WTC11 (cell line): Measurements from ENCODE around the gene RNF31. TPM values are rescaled to one million over a fixed set of nuclear protein-coding genes. Genes with fewer than 3 reads are reported as not detected.

ENCODE experiments used
- ATAC-seq: fragments of 200-7000 bp; cut with Tn5 transposase; 2 replicates; pipeline ENCODE4 v1.10.0; 2021; ENCODE audit warnings: mild to moderate bottlenecking, moderate library complexity
- CTCF ChIA-PET: fragments of 300-600 bp; sonication (Branson Sonifier 250); formaldehyde crosslinking; loops from one replicate; lab custom pipeline; 2021; ENCODE audit warnings: antibody characterized with exemption; lab: Charles Lee
- POLR2A ChIA-PET: fragments of 350-600 bp; sonication (Branson Sonifier 250); formaldehyde crosslinking; loops from one replicate; lab custom pipeline; 2021; ENCODE audit warnings: antibody characterized with exemption; lab: Charles Lee
- DNase-seq: peaks from one replicate; pipeline ENCODE4 v3.0.0; 2021; ENCODE audit warnings: low spot score
- H3K27ac Mint-ChIP-seq: 2 replicates; pipeline ENCODE4 v1.8.0; 2021; ENCODE audit warnings: mixed read lengths
- H3K27me3 Mint-ChIP-seq: 2 replicates; pipeline ENCODE4 v1.8.0; 2021; ENCODE audit warnings: low read depth, mild to moderate bottlenecking, moderate library complexity, mixed read lengths
- H3K36me3 Mint-ChIP-seq: 2 replicates; pipeline ENCODE4 v1.8.0; 2021; ENCODE audit warnings: mixed read lengths
- H3K4me1 Mint-ChIP-seq: 2 replicates; pipeline ENCODE4 v1.8.0; 2022; ENCODE audit warnings: mixed read lengths
- H3K4me3 Mint-ChIP-seq: 2 replicates; pipeline ENCODE4 v1.8.0; 2021; ENCODE audit warnings: mild to moderate bottlenecking, moderate library complexity, mixed read lengths
- H3K9me3 Mint-ChIP-seq: 2 replicates; pipeline ENCODE4 v1.8.0; 2021; ENCODE audit warnings: mixed read lengths
- AFF4 ChIP-seq: sonication (generic); formaldehyde crosslinking; IDR thresholded peaks from 2 replicates; pipeline ENCODE4 v1.8.1; 2023; ENCODE audit warnings: mild to moderate bottlenecking, missing genetic modification reagents, borderline replicate concordance
- ATF1 ChIP-seq: sonication (generic); formaldehyde crosslinking; IDR thresholded peaks from 2 replicates; pipeline ENCODE4 v1.8.1; 2023; ENCODE audit warnings: mild to moderate bottlenecking, moderate library complexity, missing genetic modification reagents
- CREM ChIP-seq: sonication (generic); formaldehyde crosslinking; IDR thresholded peaks from 2 replicates; pipeline ENCODE4 v1.8.1; 2022; ENCODE audit warnings: mild to moderate bottlenecking, missing genetic modification reagents, moderate library complexity
- E2F5 ChIP-seq: sonication (generic); formaldehyde crosslinking; IDR thresholded peaks from 2 replicates; pipeline ENCODE4 v1.8.1; 2022; ENCODE audit warnings: mild to moderate bottlenecking, moderate library complexity, missing genetic modification reagents
- ETV6 ChIP-seq: sonication (generic); formaldehyde crosslinking; IDR thresholded peaks from 2 replicates; pipeline ENCODE4 v1.8.1; 2022; ENCODE audit warnings: mild to moderate bottlenecking, missing genetic modification reagents
- IRF1 ChIP-seq: sonication (generic); formaldehyde crosslinking; IDR thresholded peaks from 2 replicates; pipeline ENCODE4 v1.8.0; 2023; ENCODE audit warnings: missing genetic modification reagents
- JAZF1 ChIP-seq: fragments of 250-450 bp; sonication (Bioruptor Pico); IDR thresholded peaks from 2 replicates; pipeline ENCODE4 v1.9.0; 2021; ENCODE audit warnings: moderate library complexity, mild to moderate bottlenecking, inconsistent platforms
- MXD4 ChIP-seq: fragments of 250-450 bp; sonication (Bioruptor Pico); IDR thresholded peaks from 2 replicates; pipeline ENCODE4 v1.8.0; 2021; ENCODE audit warnings: mild to moderate bottlenecking, moderate library complexity, borderline replicate concordance
- NR3C1 ChIP-seq: sonication (generic); formaldehyde crosslinking; conservative IDR thresholded peaks from 2 replicates; pipeline ENCODE4 v1.8.1; 2023; ENCODE audit warnings: low read depth, mild to moderate bottlenecking, missing genetic modification reagents
- SP1 ChIP-seq: sonication (generic); formaldehyde crosslinking; conservative IDR thresholded peaks from 2 replicates; pipeline ENCODE4 v1.8.1; 2022; ENCODE audit warnings: missing genetic modification reagents
- USF1 ChIP-seq: sonication (generic); formaldehyde crosslinking; IDR thresholded peaks from 2 replicates; pipeline ENCODE4 v1.8.0; 2022; ENCODE audit warnings: mild to moderate bottlenecking, missing genetic modification reagents
- ZBTB21 ChIP-seq: sonication (generic); formaldehyde crosslinking; IDR thresholded peaks from 2 replicates; pipeline ENCODE4 v1.8.1; 2023; ENCODE audit warnings: mild to moderate bottlenecking, missing genetic modification reagents, borderline replicate concordance
- ZNF219 ChIP-seq: sonication (generic); formaldehyde crosslinking; IDR thresholded peaks from 2 replicates; pipeline ENCODE4 v1.8.0; 2023; ENCODE audit warnings: missing genetic modification reagents, mild to moderate bottlenecking, borderline replicate concordance
- ZNF423 ChIP-seq: fragments of 250-450 bp; sonication (Bioruptor Pico); IDR thresholded peaks from 2 replicates; pipeline ENCODE4 v2.1.2; 2022; ENCODE audit warnings: mild to moderate bottlenecking, moderate library complexity
- total RNA-seq: library from RNA; stranded (reverse); gene quantifications from 3 replicates; pipeline ENCODE4 v1.2.3, GENCODE V29; 2021
- TF ChIP-seq, protein P1 (sequence below): sonication (generic); formaldehyde crosslinking; IDR thresholded peaks from 2 replicates; pipeline ENCODE4 v1.8.0; 2022; ENCODE audit warnings: mild to moderate bottlenecking, missing genetic modification reagents
- TF ChIP-seq, protein P2 (sequence below): sonication (generic); formaldehyde crosslinking; IDR thresholded peaks from 2 replicates; pipeline ENCODE4 v1.8.1; 2022; ENCODE audit warnings: low read depth, mild to moderate bottlenecking, moderate library complexity, missing genetic modification reagents, borderline replicate concordance
- TF ChIP-seq, protein P3 (sequence below): fragments of 250-450 bp; sonication (Bioruptor Pico); IDR thresholded peaks from 2 replicates; pipeline ENCODE4 v1.8.0; 2021; ENCODE audit warnings: mild to moderate bottlenecking
- TF ChIP-seq, protein P4 (sequence below): sonication (generic); formaldehyde crosslinking; IDR thresholded peaks from 2 replicates; pipeline ENCODE4 v1.8.1; 2022; ENCODE audit warnings: low read depth, missing genetic modification reagents, borderline replicate concordance
- TF ChIP-seq, protein P5 (sequence below): sonication (generic); formaldehyde crosslinking; conservative IDR thresholded peaks from 2 replicates; pipeline ENCODE4 v1.8.1; 2023; ENCODE audit warnings: mild to moderate bottlenecking, low read depth, missing genetic modification reagents, moderate library complexity

The RNF31 gene
- total RNA-seq, 1 experiment from 2014 or later, result 86.2 TPM

- TF ChIP-seq E2F5 (CRISPR knock-in tag), result peak; percentile 83; the same call in 1 of the 2 replicates
- TF ChIP-seq, protein P1, sequence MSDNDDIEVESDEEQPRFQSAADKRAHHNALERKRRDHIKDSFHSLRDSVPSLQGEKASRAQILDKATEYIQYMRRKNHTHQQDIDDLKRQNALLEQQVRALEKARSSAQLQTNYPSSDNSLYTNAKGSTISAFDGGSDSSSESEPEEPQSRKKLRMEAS (CRISPR knock-in tag), result peak; percentile 97
- peak; percentile 71 for TF ChIP-seq CREM (CRISPR knock-in tag)
- TF ChIP-seq AFF4 (CRISPR knock-in tag), result peak; percentile 61; the same call in 1 of the 2 replicates
- peak; percentile 88 for TF ChIP-seq SP1 (CRISPR knock-in tag)
- TF ChIP-seq ZNF219 (CRISPR knock-in tag), result peak; percentile 33; the same call in 1 of the 2 replicates
- peak; percentile 47; the same call in 1 of the 2 replicates for TF ChIP-seq ETV6 (CRISPR knock-in tag)
- peak; percentile 87; the same call in 1 of the 2 replicates for TF ChIP-seq NR3C1
- TF ChIP-seq USF1 (CRISPR knock-in tag), result peak; percentile 87
- TF ChIP-seq ATF1 (CRISPR knock-in tag), result 0 out of 2 replicates have a peak, but pooled peaks have one; percentile 39
- TF ChIP-seq, all 79 proteins: peak for 34
Measured at GRCh38 chr14:24188251-24189058, 41.2 kb downstream of the RNF31 start, which contains the start of gene IPO4 (continued).

GRCh38 chr14:24189059-24189375 is 41.7 kb downstream of the RNF31 start:
- no peak overlapping the region; the same call in 1 of the 2 replicates for H3K27ac Mint-ChIP-seq
- CTCF ChIA-PET, result interaction anchor here (0.9 to 3.3 kb wide), 9 partner anchors 17 to 243 kb away, joined by 3 to 24 read pairs (median 4); partner anchors contain the start of genes CHMP4A, DCAF11, IRF9 and NRL
- H3K4me1 Mint-ChIP-seq, result peaks cover 16% of the 10 kb centered on the region
- peaks cover 31% of the 10 kb centered on the region for H3K36me3 Mint-ChIP-seq
- no peaks in the 10 kb centered on the region for H3K27me3 Mint-ChIP-seq
- H3K9me3 Mint-ChIP-seq, result no peaks in the 10 kb centered on the region
- ATAC-seq (no peak), DNase-seq (no peak)
- POLR2A ChIA-PET, result interaction anchor here (0.9 to 1.7 kb wide), 6 partner anchors 20 to 74 kb away, joined by 4 to 11 read pairs (median 7); partner anchors contain the start of genes CHMP4A, DCAF11, IRF9 and MDP1
- peak overlapping the region; percentile 89 for H3K4me3 Mint-ChIP-seq
- TF ChIP-seq ZBTB21 (CRISPR knock-in tag), result no peak
- no peak for TF ChIP-seq ZNF423 (CRISPR knock-in tag)
- TF ChIP-seq, protein P2, sequence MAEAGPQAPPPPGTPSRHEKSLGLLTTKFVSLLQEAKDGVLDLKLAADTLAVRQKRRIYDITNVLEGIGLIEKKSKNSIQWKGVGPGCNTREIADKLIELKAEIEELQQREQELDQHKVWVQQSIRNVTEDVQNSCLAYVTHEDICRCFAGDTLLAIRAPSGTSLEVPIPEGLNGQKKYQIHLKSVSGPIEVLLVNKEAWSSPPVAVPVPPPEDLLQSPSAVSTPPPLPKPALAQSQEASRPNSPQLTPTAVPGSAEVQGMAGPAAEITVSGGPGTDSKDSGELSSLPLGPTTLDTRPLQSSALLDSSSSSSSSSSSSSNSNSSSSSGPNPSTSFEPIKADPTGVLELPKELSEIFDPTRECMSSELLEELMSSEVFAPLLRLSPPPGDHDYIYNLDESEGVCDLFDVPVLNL (CRISPR knock-in tag), result no peak
- no peak for TF ChIP-seq JAZF1 (CRISPR knock-in tag)
- TF ChIP-seq, protein P3, sequence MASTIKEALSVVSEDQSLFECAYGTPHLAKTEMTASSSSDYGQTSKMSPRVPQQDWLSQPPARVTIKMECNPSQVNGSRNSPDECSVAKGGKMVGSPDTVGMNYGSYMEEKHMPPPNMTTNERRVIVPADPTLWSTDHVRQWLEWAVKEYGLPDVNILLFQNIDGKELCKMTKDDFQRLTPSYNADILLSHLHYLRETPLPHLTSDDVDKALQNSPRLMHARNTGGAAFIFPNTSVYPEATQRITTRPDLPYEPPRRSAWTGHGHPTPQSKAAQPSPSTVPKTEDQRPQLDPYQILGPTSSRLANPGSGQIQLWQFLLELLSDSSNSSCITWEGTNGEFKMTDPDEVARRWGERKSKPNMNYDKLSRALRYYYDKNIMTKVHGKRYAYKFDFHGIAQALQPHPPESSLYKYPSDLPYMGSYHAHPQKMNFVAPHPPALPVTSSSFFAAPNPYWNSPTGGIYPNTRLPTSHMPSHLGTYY (CRISPR knock-in tag), result no peak
- TF ChIP-seq, protein P4, sequence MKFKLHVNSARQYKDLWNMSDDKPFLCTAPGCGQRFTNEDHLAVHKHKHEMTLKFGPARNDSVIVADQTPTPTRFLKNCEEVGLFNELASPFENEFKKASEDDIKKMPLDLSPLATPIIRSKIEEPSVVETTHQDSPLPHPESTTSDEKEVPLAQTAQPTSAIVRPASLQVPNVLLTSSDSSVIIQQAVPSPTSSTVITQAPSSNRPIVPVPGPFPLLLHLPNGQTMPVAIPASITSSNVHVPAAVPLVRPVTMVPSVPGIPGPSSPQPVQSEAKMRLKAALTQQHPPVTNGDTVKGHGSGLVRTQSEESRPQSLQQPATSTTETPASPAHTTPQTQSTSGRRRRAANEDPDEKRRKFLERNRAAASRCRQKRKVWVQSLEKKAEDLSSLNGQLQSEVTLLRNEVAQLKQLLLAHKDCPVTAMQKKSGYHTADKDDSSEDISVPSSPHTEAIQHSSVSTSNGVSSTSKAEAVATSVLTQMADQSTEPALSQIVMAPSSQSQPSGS (CRISPR knock-in tag), result no peak
- TF ChIP-seq, protein P5, sequence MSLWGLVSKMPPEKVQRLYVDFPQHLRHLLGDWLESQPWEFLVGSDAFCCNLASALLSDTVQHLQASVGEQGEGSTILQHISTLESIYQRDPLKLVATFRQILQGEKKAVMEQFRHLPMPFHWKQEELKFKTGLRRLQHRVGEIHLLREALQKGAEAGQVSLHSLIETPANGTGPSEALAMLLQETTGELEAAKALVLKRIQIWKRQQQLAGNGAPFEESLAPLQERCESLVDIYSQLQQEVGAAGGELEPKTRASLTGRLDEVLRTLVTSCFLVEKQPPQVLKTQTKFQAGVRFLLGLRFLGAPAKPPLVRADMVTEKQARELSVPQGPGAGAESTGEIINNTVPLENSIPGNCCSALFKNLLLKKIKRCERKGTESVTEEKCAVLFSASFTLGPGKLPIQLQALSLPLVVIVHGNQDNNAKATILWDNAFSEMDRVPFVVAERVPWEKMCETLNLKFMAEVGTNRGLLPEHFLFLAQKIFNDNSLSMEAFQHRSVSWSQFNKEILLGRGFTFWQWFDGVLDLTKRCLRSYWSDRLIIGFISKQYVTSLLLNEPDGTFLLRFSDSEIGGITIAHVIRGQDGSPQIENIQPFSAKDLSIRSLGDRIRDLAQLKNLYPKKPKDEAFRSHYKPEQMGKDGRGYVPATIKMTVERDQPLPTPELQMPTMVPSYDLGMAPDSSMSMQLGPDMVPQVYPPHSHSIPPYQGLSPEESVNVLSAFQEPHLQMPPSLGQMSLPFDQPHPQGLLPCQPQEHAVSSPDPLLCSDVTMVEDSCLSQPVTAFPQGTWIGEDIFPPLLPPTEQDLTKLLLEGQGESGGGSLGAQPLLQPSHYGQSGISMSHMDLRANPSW (CRISPR knock-in tag), result no peak
- no peak for TF ChIP-seq SP1 (CRISPR knock-in tag)
- no peak for TF ChIP-seq MXD4 (CRISPR knock-in tag)
- no peak for TF ChIP-seq IRF1
